ENCODE data around the gene DPM2. TPM values are rescaled to one million over a fixed set of nuclear protein-coding genes. Genes with fewer than 3 reads are reported as not detected.

DPM2 gene
- total RNA-seq, 1 experiment from 2014 or later, result 41.5 TPM

GRCh38 chr9:127907867-127908659 is 29.6 kb downstream of the DPM2 start:
- POLR2A ChIA-PET, result no interaction called here
- intact Hi-C loops (cut with micrococcal nuclease), result no loop called here
- peaks cover 8% of the 10 kb centered on the region for H3K4me1 Mint-ChIP-seq (ENCODE audit: insufficient read depth, unreplicated experiment)

GRCh38 chr9:127905788-127906191 is 31.9 kb downstream of the DPM2 start:
- Mint-ChIP-seq H3K4me1 (ENCODE audit: insufficient read depth, unreplicated experiment) (peaks cover 9% of the 10 kb centered on the region), H3K27me3 (ENCODE audit: insufficient read depth, unreplicated experiment) (no peaks in the 10 kb centered on the region), H3K27ac (ENCODE audit: low read depth, unreplicated experiment) (no peak overlapping the region), H3K36me3 (ENCODE audit: insufficient read depth, unreplicated experiment) (peaks cover 14% of the 10 kb centered on the region), H3K9me3 (ENCODE audit: unreplicated experiment) (no peaks in the 10 kb centered on the region), H3K4me3 (ENCODE audit: unreplicated experiment) (no peak overlapping the region)
- no peak for TF ChIP-seq CTCF (IDR thresholded peaks at IDR 0.05; ENCODE audit: unreplicated experiment)
- DNase-seq (ENCODE audit: unreplicated experiment), result no peak
- no TSS peak for BruUV-seq (replicated peaks)
- ChIA-PET POLR2A (no interaction called here), CTCF (no interaction called here)
- intact Hi-C loops (cut with micrococcal nuclease), result no loop called here

More at GRCh38 chr9:127907867-127908659, 29.6 kb downstream of the DPM2 start:
- H3K36me3 Mint-ChIP-seq (ENCODE audit: insufficient read depth, unreplicated experiment), result peaks cover 16% of the 10 kb centered on the region
- CTCF ChIA-PET, result no interaction called here
- no peak for TF ChIP-seq CTCF (IDR thresholded peaks at IDR 0.05; ENCODE audit: unreplicated experiment)
- no peak overlapping the region for H3K27ac Mint-ChIP-seq (ENCODE audit: low read depth, unreplicated experiment)
- no peaks in the 10 kb centered on the region for H3K27me3 Mint-ChIP-seq (ENCODE audit: insufficient read depth, unreplicated experiment)
- BruUV-seq (replicated peaks), result no TSS peak
- no peaks in the 10 kb centered on the region for H3K9me3 Mint-ChIP-seq (ENCODE audit: unreplicated experiment)
- H3K4me3 Mint-ChIP-seq (ENCODE audit: unreplicated experiment), result no peak overlapping the region
- no peak for DNase-seq (ENCODE audit: unreplicated experiment)

GRCh38 chr9:127905004-127905728 is 32.5 kb downstream of the DPM2 start:
- Mint-ChIP-seq H3K27ac (ENCODE audit: low read depth, unreplicated experiment) (no peak overlapping the region), H3K4me1 (ENCODE audit: insufficient read depth, unreplicated experiment) (peaks cover 6% of the 10 kb centered on the region), H3K27me3 (ENCODE audit: insufficient read depth, unreplicated experiment) (no peaks in the 10 kb centered on the region), H3K9me3 (ENCODE audit: unreplicated experiment) (no peaks in the 10 kb centered on the region), H3K36me3 (ENCODE audit: insufficient read depth, unreplicated experiment) (peaks cover 10% of the 10 kb centered on the region), H3K4me3 (ENCODE audit: unreplicated experiment) (no peak overlapping the region)
- CTCF ChIA-PET, result no interaction called here
- TF ChIP-seq CTCF (IDR thresholded peaks at IDR 0.05; ENCODE audit: unreplicated experiment), result no peak
- POLR2A ChIA-PET, result interaction anchor here (0.6 kb wide), 1 partner anchor 12 kb away, joined by 4 read pairs; the partner anchor contains the start of gene ST6GALNAC4
- no peak for DNase-seq (ENCODE audit: unreplicated experiment)
- BruUV-seq (replicated peaks), result no TSS peak
- intact Hi-C loops (cut with micrococcal nuclease), result no loop called here

GRCh38 chr9:127904561-127905003 is 33.1 kb downstream of the DPM2 start:
- CTCF ChIA-PET, result interaction anchor here (0.6 to 0.7 kb wide), 2 partner anchors 18 to 249 kb away, joined by 3 read pairs; no protein-coding TSS in a partner anchor
- POLR2A ChIA-PET, result interaction anchor here (0.6 kb wide), 1 partner anchor 12 kb away, joined by 4 read pairs; the partner anchor contains the start of gene ST6GALNAC4
- intact Hi-C loops (cut with micrococcal nuclease), result no loop called here
- BruUV-seq (replicated peaks), result no TSS peak
- Mint-ChIP-seq H3K4me1 (ENCODE audit: insufficient read depth, unreplicated experiment) (peaks cover 6% of the 10 kb centered on the region), H3K27ac (ENCODE audit: low read depth, unreplicated experiment) (no peak overlapping the region), H3K27me3 (ENCODE audit: insufficient read depth, unreplicated experiment) (no peaks in the 10 kb centered on the region), H3K9me3 (ENCODE audit: unreplicated experiment) (no peaks in the 10 kb centered on the region), H3K36me3 (ENCODE audit: insufficient read depth, unreplicated experiment) (peaks cover 10% of the 10 kb centered on the region), H3K4me3 (ENCODE audit: unreplicated experiment) (no peak overlapping the region)
- TF ChIP-seq CTCF (IDR thresholded peaks at IDR 0.05; ENCODE audit: unreplicated experiment), result no peak
- no peak for DNase-seq (ENCODE audit: unreplicated experiment)

Measured in MCF 10A (cell line).